MCF 10A (cell line): Measurements from ENCODE around the gene ACSL3. TPM values are rescaled to one million over a fixed set of nuclear protein-coding genes. Genes with fewer than 3 reads are reported as not detected.

ENCODE experiments used
- BruUV-seq: library from RNA; stranded (reverse); fragments of 400-500 nt; replicated peaks from 2 replicates; lab custom pipeline; 2021; lab: Mats Ljungman, UMichigan
- CTCF ChIA-PET: fragments of 300-600 bp; sonication (Branson Sonifier 250); formaldehyde crosslinking; extraction: SDS; loops from one replicate; lab custom pipeline; 2021; ENCODE audit warnings: antibody characterized with exemption, inconsistent platforms; lab: Yijun Ruan, JAX
- POLR2A ChIA-PET: fragments of 300-600, 350-650 bp; sonication (Branson Sonifier 250); formaldehyde crosslinking; extraction: SDS; loops from one replicate; lab custom pipeline; 2020; ENCODE audit warnings: antibody characterized with exemption, inconsistent platforms; lab: Yijun Ruan, JAX
- DNase-seq: peaks from one replicate; pipeline ENCODE4 v3.0.0-alpha.2; 2018; ENCODE audit not compliant: unreplicated experiment
- H3K27ac Mint-ChIP-seq: one replicate; pipeline ENCODE4 v1.8.0; 2022; ENCODE audit warnings: mild to moderate bottlenecking, low read depth, mixed read lengths; ENCODE audit not compliant: unreplicated experiment
- H3K27me3 Mint-ChIP-seq: one replicate; pipeline ENCODE4 v1.8.0; 2022; ENCODE audit warnings: mixed read lengths; ENCODE audit not compliant: insufficient read depth, unreplicated experiment
- H3K36me3 Mint-ChIP-seq: one replicate; pipeline ENCODE4 v1.8.0; 2022; ENCODE audit warnings: mild to moderate bottlenecking, moderate library complexity, mixed read lengths; ENCODE audit not compliant: insufficient read depth, unreplicated experiment
- H3K4me1 Mint-ChIP-seq: one replicate; pipeline ENCODE4 v1.8.0; 2022; ENCODE audit warnings: mixed read lengths; ENCODE audit not compliant: insufficient read depth, unreplicated experiment
- H3K4me3 Mint-ChIP-seq: one replicate; pipeline ENCODE4 v1.8.0; 2022; ENCODE audit warnings: mild to moderate bottlenecking, moderate library complexity, mixed read lengths; ENCODE audit not compliant: unreplicated experiment
- H3K9me3 Mint-ChIP-seq: one replicate; pipeline ENCODE4 v1.8.0; 2022; ENCODE audit warnings: mixed read lengths; ENCODE audit not compliant: unreplicated experiment
- intact Hi-C: fragments of 100-400 bp; cut with micrococcal nuclease; formaldehyde crosslinking; loops from 2 replicates; pipeline ENCODE4 v1.14.1; 2022
- total RNA-seq: library from RNA; stranded (reverse); gene quantifications from 2 replicates; pipeline ENCODE4 v1.2.3, GENCODE V29; 2022
- TF ChIP-seq, protein P1 (sequence below): fragments of 200-600 bp; IDR thresholded peaks from one replicate; pipeline ENCODE4 v1.8.0; 2022; ENCODE audit warnings: antibody characterized with exemption, mild to moderate bottlenecking; ENCODE audit not compliant: unreplicated experiment

ACSL3 gene
- total RNA-seq, 1 experiment from 2014 or later = 183 TPM

GRCh38 chr2:222862909-222863544, 2.2 kb downstream of the ACSL3 start:
- Mint-ChIP-seq H3K27me3 (no peaks in the 10 kb centered on the region), H3K4me3 (no peak overlapping the region), H3K36me3 (peaks cover 10% of the 10 kb centered on the region), H3K27ac (no peak overlapping the region), H3K9me3 (no peaks in the 10 kb centered on the region), H3K4me1 (peaks cover 21% of the 10 kb centered on the region)
- ChIA-PET POLR2A (interaction anchor here (0.6 to 11.5 kb wide), 26 partner anchors 9 to 210 kb away, joined by 3 to 240 read pairs (median 7); partner anchors contain the start of gene FARSB), CTCF (interaction anchor here (0.6 to 5.5 kb wide), 26 partner anchors 13 to 835 kb away, joined by 3 to 57 read pairs (median 5); no protein-coding TSS in a partner anchor)
- intact Hi-C loops = loop anchor here (1.0 to 5.0 kb wide), 6 partner anchors 16 to 169 kb away; no protein-coding TSS in a partner anchor
- TF ChIP-seq, protein P1, sequence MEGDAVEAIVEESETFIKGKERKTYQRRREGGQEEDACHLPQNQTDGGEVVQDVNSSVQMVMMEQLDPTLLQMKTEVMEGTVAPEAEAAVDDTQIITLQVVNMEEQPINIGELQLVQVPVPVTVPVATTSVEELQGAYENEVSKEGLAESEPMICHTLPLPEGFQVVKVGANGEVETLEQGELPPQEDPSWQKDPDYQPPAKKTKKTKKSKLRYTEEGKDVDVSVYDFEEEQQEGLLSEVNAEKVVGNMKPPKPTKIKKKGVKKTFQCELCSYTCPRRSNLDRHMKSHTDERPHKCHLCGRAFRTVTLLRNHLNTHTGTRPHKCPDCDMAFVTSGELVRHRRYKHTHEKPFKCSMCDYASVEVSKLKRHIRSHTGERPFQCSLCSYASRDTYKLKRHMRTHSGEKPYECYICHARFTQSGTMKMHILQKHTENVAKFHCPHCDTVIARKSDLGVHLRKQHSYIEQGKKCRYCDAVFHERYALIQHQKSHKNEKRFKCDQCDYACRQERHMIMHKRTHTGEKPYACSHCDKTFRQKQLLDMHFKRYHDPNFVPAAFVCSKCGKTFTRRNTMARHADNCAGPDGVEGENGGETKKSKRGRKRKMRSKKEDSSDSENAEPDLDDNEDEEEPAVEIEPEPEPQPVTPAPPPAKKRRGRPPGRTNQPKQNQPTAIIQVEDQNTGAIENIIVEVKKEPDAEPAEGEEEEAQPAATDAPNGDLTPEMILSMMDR = no peak
- BruUV-seq = no TSS peak
- no peak for DNase-seq

- H3K4me3 Mint-ChIP-seq = no peak overlapping the region
- CTCF ChIA-PET = interaction anchor here (0.6 to 5.5 kb wide), 9 partner anchors 16 to 174 kb away, joined by 3 to 57 read pairs (median 9); no protein-coding TSS in a partner anchor
- BruUV-seq = no TSS peak
These were observed 3.5 kb downstream of the ACSL3 start for GRCh38 chr2:222864296-222864695.

GRCh38 chr2:222865301-222865700, 4.5 kb downstream of the ACSL3 start:
- ChIA-PET CTCF (interaction anchor here (0.5 to 5.5 kb wide), 6 partner anchors 22 to 157 kb away, joined by 3 to 57 read pairs (median 22); no protein-coding TSS in a partner anchor), POLR2A (interaction anchor here (1.0 to 11.5 kb wide), 10 partner anchors 16 to 210 kb away, joined by 3 to 240 read pairs (median 8); no protein-coding TSS in a partner anchor)

More at GRCh38 chr2:222864296-222864695, 3.5 kb downstream of the ACSL3 start:
- H3K4me1 Mint-ChIP-seq = peaks cover 21% of the 10 kb centered on the region
- no peaks in the 10 kb centered on the region for H3K27me3 Mint-ChIP-seq
- peaks cover 10% of the 10 kb centered on the region for H3K36me3 Mint-ChIP-seq
- H3K27ac Mint-ChIP-seq = no peak overlapping the region
- TF ChIP-seq, protein P1 = no peak
- H3K9me3 Mint-ChIP-seq = no peaks in the 10 kb centered on the region
- DNase-seq = peak; percentile 75
- POLR2A ChIA-PET = interaction anchor here (0.8 to 11.5 kb wide), 14 partner anchors 8 to 156 kb away, joined by 3 to 240 read pairs (median 14); no protein-coding TSS in a partner anchor
- intact Hi-C loops = loop anchor here (5.0 kb wide), 1 partner anchor 37 kb away; no protein-coding TSS in a partner anchor

More at GRCh38 chr2:222865301-222865700, 4.5 kb downstream of the ACSL3 start:
- peaks cover 14% of the 10 kb centered on the region for H3K4me1 Mint-ChIP-seq
- no peaks in the 10 kb centered on the region for H3K27me3 Mint-ChIP-seq
- no TSS peak for BruUV-seq
- DNase-seq = no peak
- no peak overlapping the region for H3K27ac Mint-ChIP-seq
- intact Hi-C loops = no loop called here
- H3K9me3 Mint-ChIP-seq = no peaks in the 10 kb centered on the region
- peaks cover 10% of the 10 kb centered on the region for H3K36me3 Mint-ChIP-seq
- TF ChIP-seq, protein P1 = no peak
- no peak overlapping the region for H3K4me3 Mint-ChIP-seq
